ENCODE results near the gene P4HTM.

The P4HTM gene

GRCh38 chr3:48984663-48985062 is 5.4 kb upstream of the P4HTM start:
- no peak for DNase-seq (ENCODE audit: low spot score)

GRCh38 chr3:48985831-48986376 is 4.1 kb upstream of the P4HTM start:
- no peak for DNase-seq (ENCODE audit: low spot score)

GRCh38 chr3:48989126-48989795 is 780 bp upstream of the P4HTM start:
- DNase-seq (ENCODE audit: low spot score), result no peak

DNA sequence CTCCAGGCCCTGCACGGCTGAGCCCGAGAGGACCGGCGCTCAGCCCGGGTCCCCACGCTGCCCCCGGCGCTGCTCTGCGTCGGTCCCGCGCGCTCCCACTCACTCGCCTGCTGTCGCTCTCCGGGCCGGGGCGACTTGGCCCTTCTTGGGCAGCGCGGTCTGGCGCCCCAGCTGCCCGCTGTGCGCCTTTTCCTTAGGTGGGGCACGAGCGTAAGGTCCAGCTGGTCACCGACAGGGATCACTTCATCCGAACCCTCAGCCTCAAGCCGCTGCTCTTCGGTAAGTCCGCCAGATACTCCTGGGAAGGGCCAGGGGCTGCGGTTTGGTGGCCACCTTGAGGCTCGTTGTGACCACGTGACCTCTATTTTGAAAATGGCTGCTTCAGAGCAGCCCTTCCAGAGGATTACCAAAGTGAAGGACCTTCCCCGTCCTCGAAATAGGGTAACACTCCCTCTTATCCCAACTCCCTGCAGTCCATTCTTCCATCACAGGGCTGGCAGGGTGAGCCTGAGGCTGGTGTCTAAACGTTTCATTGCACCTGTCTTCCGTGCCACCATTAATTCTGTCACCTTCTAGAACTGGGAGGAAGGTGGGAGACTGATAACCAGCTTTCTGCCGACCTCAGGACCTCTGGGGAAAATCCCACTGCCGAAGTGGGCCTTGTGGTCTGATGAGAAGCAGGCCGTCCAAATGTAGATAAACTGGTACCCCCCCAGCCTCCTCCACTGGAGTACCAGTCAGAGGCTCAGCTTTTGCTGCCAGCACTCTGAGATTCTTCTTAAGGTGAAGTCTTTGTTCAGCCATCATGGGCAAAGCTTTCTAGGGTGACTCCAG is 812 bp downstream of the P4HTM start:
- DNase-seq (ENCODE audit: low spot score), result no peak

DNA sequence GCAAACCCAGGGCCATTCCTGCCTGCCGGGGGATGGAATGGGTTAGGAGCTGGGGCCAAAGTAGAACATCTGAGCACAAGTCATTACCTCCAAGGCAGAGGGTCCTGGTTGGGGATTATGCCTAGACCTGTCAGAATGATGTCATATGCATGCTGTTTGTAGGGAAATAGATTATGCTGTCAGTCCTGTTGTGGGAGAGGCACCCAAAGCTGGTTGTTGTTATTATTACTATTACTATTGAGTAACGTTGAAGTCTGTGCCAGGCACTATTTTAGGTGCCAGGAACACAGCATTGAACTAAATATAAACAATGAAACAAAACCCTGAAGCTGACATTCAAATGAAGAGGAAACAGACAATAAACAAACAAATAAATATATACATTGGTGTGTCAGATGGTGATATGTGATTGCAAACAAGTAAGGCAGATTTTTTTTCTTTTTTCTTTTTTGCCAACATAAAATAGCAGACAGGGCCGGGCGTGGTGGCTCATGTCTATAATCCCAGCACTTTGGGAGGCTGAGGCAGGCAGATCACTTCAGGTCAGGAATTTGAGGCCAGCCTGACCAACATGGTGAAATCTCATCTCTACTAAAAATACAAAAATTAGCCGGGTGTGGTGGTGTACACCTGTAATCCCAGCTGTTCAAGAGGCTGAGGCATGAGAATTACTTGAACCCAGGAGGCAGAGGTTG is 2.0 kb downstream of the P4HTM start:
- DNase-seq (ENCODE audit: low spot score), result no peak

DNA sequence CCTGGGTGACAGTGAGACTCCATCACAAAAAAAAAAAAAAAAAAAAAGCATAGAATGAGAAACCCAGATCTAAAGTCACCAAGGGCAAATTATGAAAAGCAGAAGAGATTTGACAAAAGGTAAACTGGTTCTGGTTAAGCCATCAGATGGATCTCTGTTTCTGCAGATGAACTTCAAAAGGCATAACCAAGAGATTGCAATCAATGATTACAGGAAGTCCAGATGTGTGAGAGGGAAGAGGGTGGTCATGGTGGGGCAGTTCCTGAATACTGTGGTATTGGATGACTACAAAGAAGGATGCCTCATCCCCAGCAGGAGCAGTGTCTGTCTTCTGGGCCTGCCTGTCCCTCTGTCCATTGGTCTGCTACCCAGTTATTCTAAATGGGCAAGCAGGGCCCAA is 3.8 kb downstream of the P4HTM start:
- no peak for DNase-seq (ENCODE audit: low spot score)

DNA sequence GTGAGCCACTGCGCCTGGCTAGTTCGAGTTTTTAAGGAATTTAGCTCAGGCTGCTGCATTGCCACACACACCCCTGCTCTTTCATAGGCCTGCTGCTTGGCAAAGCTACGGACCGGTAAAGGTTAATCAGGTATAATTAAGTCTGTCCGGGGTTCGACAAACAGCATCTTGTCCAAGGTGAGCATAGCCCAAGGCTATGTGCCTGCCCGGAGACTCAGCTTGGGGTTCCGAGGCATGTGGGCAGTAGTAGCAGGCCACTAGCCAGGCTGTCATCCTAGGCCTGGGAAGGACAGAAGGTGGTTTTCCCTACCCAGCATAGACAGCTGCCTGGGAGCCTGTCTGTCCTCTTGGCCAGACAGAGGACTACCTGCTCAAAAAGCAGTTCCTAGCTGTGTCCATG is 6.6 kb downstream of the P4HTM start:
- DNase-seq (ENCODE audit: low spot score), result no peak

DNA sequence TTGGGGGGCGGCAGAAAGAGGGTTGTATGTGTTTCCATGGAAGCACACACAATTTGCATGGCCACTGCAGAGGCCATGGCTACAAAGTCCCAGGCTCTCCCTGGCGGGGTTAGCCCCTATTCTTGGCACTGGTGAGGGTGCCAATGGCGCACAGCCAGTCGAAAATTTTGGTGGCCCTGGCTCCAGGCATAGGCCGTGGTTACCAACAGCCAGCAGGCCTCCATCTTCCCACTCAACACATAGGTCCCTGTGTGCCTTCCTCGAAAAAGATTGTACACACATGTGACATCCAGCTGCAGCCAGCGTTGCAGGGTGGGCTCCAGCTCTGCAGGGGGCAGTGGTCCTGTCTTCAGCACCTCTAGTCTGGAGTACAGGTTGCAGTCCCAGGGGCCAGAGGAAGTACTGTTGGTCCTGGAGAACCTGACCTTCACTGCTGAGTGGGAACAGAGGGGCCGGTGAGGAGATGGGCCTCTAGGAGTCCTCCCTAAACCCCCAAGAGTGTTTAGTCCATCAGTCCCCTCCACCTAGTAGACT is 7.1 kb downstream of the P4HTM start:
- no peak for DNase-seq (ENCODE audit: low spot score)

DNA sequence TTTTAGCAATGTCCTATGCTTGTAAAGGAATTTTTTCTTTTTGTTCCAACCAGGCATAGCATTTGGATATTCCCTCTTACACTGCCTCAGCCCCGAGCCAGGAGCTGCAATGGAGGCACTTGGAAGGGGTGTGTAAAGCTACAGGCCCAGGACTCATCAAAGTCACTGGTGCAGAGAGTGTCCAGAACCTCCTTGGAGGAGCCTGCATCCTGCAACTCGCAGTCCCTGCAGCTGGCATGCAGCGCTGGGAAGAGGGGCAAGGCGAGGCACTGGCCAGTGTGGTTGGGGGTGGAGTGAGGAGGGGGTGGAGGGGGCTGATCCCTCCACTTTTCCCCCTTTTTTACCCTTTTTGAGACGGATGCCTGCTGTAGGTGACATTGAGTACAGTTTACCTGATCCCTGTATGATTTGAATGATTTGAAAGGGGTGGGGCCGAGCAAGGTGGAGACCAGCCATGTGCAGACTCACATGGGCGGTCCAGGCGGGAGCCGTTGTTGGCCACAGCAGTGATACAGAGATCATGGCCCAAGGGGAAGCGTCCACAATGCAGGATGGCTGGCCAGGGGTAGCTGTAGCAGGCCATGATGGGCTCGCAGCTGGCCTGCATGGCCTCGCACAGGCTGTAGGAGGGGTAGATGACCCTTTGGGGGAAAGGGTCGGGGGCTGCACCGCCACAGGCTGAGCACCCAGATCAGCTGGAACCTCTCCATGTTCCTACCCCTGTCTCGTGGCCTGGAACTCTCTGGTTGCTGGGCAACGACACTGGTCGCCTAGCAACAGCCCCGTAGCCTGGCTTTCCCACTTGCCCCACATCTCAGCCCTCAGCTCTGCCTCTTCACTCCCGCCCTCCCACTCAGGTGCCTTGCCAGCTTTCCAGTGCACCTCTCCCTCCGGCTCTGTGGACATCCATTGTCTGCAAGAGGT is 7.9 kb downstream of the P4HTM start:
- no peak for DNase-seq (ENCODE audit: low spot score)

- no peak for DNase-seq (ENCODE audit: low spot score)
Observed at GRCh38 chr3:48999085-48999858, 9.2 kb downstream of the P4HTM start.

DNA sequence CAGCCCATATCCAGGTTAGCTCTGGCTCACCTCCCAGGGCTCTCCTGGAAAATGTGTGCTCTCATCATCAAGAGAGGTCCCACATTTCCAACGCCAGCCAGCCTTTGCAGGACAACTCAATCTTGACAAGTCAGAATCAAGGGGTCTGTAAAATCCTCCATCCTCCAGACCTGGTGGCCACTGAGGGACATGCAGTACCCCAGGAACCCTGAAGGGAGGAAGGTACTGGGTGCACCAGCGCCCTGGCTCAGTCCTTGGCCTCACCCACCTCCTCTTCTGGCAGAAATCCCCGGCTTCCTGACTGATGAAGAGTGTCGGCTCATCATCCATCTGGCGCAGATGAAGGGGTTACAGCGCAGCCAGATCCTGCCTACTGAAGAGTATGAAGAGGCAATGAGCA is 11.1 kb downstream of the P4HTM start:
- no peak for DNase-seq (ENCODE audit: low spot score)

GRCh38 chr3:49004352-49005302 is 14.6 kb downstream of the P4HTM start:
- no peak for DNase-seq (ENCODE audit: low spot score)

DNA sequence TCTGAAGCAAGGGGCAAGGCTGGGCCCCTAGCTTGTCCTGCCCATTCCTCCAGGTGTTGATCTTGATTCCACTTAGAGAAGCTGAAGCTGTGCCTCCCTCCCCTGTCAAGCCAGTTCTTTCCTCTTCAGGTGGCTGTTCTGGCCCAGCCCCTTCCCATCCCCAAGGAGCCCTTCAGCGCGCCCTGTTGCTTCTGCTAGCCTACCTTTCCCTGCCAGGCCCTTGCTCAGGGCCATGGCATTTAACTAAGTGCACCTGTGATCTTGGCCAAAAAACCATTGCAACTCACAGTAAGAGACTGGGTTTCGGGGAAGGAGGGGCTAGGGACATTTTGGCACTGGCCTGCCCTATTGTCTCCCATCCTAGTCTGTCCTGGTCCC is 15.3 kb downstream of the P4HTM start:
- DNase-seq (ENCODE audit: low spot score), result no peak

- no peak for DNase-seq (ENCODE audit: low spot score)
Observed at GRCh38 chr3:49005998-49006397, 16.0 kb downstream of the P4HTM start.

DNA sequence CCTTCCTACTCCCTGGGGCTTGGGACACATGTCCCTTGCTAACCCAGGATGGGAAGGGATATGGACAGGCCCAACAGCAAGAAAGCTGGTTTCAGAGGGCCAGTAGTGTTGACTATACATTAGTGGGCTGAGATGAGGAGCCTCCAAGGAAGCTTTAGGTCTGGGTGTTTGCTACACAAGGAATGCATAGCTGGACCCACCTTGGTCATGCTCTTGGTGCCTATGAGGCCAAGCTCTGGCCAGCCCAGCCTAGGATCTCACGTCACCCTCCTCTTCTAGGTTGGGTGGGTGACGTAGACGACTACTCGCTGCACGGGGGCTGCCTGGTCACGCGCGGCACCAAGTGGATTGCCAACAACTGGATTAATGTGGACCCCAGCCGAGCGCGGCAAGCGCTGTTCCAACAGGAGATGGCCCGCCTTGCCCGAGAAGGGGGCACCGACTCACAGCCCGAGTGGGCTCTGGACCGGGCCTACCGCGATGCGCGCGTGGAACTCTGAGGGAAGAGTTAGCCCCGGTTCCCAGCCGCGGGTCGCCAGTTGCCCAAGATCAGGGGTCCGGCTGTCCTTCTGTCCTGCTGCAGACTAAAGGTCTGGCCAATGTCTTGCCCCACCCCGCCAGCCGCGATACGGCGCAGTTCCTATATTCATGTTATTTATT is 16.5 kb downstream of the P4HTM start:
- peak; percentile 57 for DNase-seq (ENCODE audit: low spot score)

GRCh38 chr3:49007068-49007770 is 17.2 kb downstream of the P4HTM start, which contains the start of gene WDR6:
WDR6 (plus strand) TSS chr3:49007391; CDS start chr3:49007432, 41 bp downstream.
- DNase-seq (ENCODE audit: low spot score), result peak; percentile 99

- peak; percentile 87 for DNase-seq (ENCODE audit: low spot score)
Observed at GRCh38 chr3:49007771-49008528, 17.9 kb downstream of the P4HTM start.
